Fibroblast of skin of scalp (primary cell): ENCODE results near the gene CENPB.
A peak's percentile ranks its signal among the peaks of the same experiment; 100 is the strongest.

ENCODE experiments used
- DNase-seq: peaks from one replicate; pipeline ENCODE4 v3.0.0-alpha.2; 2013

The CENPB gene

GRCh38 chr20:3748073-3748472 is 38.5 kb downstream of the CENPB start:
- no peak for DNase-seq

GRCh38 chr20:3747471-3747870 is 39.1 kb downstream of the CENPB start:
- no peak for DNase-seq

- no peak for DNase-seq
These were observed 40.8 kb downstream of the CENPB start for GRCh38 chr20:3745686-3746173.

GRCh38 chr20:3744806-3745685 is 41.5 kb downstream of the CENPB start:
- DNase-seq: no peak

- DNase-seq: no peak
These were observed 42.5 kb downstream of the CENPB start for GRCh38 chr20:3744037-3744436.

GRCh38 chr20:3743251-3743650 is 43.3 kb downstream of the CENPB start:
- peak; percentile 22 for DNase-seq

GRCh38 chr20:3741836-3742458 is 44.6 kb downstream of the CENPB start:
- no peak for DNase-seq

- no peak for DNase-seq
These were observed 45.8 kb downstream of the CENPB start for GRCh38 chr20:3740615-3741301.

- no peak for DNase-seq
These were observed 46.6 kb downstream of the CENPB start for GRCh38 chr20:3739926-3740451.

- no peak for DNase-seq
These were observed 47.2 kb downstream of the CENPB start for GRCh38 chr20:3739054-3739925.

- no peak for DNase-seq
These were observed 48.2 kb downstream of the CENPB start for GRCh38 chr20:3738111-3739053.

GRCh38 chr20:3735768-3736167 is 50.8 kb downstream of the CENPB start:
- no peak for DNase-seq

GRCh38 chr20:3734111-3734843 is 52.3 kb downstream of the CENPB start:
- DNase-seq: no peak
